ENCODE results near the gene PXN. TPM values are rescaled to one million over a fixed set of nuclear protein-coding genes. Genes with fewer than 3 reads are reported as not detected.

PXN gene
- total RNA-seq, 1 experiment from 2014 or later, result 44.2 TPM

DNA sequence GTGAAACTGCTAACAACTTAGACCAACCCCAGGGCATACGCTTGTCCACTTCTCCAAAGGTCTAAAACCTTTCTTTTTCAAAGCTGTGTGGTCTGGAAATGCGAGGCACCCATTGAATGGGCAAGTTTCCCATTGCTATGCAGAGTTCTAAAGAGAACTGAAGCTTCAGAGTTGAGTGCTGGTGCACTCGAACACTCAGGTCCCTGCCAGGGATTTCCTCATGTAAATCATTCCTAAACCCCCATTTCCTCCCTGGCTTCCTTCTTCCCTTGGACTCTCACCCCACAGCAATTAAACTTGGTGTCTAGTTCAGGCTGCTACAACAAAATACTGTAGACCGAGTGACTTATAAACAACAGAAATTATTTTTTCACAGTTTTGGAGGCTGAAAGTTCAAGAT is 2.2 kb upstream of the PXN start:
- peaks cover 20% of the 10 kb centered on the region for H3K36me3 ChIP-seq
- H3K9me3 ChIP-seq (replicated peaks), result 0 out of 2 replicates have a peak, but pooled peaks cover 4% of the 10 kb centered on the region
- H3K4me1 ChIP-seq (replicated peaks), result peaks cover 27% of the 10 kb centered on the region
- DNase-seq (ENCODE audit: low read depth in 1 of 2, low spot score in 2 of 2), result no peak
- no peak overlapping the region for H3K27ac ChIP-seq
- no peak overlapping the region for H3K4me3 ChIP-seq
- H3K27me3 ChIP-seq (replicated peaks), result no peaks in the 10 kb centered on the region

DNA sequence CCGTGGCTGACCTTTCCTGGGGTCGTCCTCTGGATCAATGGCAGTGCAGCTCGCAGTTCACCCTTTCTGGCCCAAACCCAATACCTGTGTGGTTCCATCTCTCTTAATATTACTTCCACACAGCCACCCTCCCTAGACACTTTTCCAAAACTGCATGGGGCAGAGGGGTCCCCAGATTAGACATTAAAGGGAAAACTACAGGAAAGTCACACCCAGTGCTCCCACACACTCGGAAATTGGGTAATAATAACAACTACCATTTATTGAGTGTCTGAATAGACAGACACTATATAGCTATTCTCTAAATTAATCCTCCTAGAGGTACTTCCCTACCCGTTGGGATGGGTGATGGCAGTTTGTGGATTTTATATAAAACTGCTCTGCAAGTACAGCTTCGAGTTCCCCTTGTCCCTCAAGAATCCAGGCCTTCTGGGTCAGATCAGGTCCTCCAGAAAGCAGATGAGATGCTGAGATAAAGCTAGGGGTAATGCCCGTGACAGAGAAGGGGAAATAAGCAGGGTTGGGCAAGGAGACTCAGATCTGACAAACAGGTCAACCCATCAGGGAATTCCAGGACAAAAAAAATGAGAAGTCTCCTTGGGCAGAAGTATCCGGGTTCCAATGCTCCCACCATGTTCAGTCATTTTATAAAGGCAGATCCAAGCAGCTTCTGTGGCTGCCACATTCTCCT is 795 bp upstream of the PXN start:
- Histone ChIP-seq H3K36me3 (peaks cover 33% of the 10 kb centered on the region), H3K9me3 (replicated peaks) (0 out of 2 replicates have a peak, but pooled peaks cover 4% of the 10 kb centered on the region), H3K27ac (no peak overlapping the region), H3K4me1 (replicated peaks) (peaks cover 40% of the 10 kb centered on the region), H3K4me3 (no peak overlapping the region), H3K27me3 (replicated peaks) (no peaks in the 10 kb centered on the region)
- DNase-seq (ENCODE audit: low read depth in 1 of 2, low spot score in 2 of 2), result no peak

DNA sequence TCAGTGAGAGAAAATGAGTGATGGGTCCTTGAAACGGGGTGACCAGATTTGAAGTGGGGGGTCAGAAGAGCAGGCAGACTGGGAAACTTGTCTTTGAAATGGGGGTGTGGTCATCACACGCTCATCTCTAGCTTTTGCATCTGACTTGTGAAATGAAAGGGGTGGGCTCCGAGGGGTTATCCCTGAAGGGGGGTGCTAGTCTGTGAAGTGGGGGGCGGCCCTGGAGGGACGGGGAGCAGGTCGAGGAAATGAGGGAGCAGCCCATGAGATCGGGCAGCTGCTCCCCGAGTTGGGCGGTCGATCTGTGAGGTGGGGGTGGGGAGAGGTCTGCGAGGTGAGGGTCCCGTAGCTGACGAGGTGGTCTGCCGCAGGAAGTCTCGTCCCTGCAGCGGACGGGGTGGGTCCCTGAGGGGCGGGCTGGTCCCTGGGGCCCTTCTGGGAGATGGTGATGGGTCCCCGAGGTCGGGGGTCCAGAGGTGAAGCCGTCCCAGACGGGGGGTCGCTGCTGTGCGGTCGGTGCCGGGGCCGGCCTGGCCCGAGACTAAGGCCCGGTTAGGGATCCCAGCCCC is 542 bp downstream of the PXN start:
- peak overlapping the region; percentile 83 for H3K27ac ChIP-seq
- peaks cover 36% of the 10 kb centered on the region for H3K36me3 ChIP-seq
- peak overlapping the region; percentile 100 for H3K4me3 ChIP-seq
- H3K9me3 ChIP-seq (replicated peaks), result 0 out of 2 replicates have a peak, but pooled peaks cover 4% of the 10 kb centered on the region
- DNase-seq (ENCODE audit: low read depth in 1 of 2, low spot score in 2 of 2), result no peak
- H3K27me3 ChIP-seq (replicated peaks), result no peaks in the 10 kb centered on the region
- peaks cover 42% of the 10 kb centered on the region for H3K4me1 ChIP-seq (replicated peaks)

DNA sequence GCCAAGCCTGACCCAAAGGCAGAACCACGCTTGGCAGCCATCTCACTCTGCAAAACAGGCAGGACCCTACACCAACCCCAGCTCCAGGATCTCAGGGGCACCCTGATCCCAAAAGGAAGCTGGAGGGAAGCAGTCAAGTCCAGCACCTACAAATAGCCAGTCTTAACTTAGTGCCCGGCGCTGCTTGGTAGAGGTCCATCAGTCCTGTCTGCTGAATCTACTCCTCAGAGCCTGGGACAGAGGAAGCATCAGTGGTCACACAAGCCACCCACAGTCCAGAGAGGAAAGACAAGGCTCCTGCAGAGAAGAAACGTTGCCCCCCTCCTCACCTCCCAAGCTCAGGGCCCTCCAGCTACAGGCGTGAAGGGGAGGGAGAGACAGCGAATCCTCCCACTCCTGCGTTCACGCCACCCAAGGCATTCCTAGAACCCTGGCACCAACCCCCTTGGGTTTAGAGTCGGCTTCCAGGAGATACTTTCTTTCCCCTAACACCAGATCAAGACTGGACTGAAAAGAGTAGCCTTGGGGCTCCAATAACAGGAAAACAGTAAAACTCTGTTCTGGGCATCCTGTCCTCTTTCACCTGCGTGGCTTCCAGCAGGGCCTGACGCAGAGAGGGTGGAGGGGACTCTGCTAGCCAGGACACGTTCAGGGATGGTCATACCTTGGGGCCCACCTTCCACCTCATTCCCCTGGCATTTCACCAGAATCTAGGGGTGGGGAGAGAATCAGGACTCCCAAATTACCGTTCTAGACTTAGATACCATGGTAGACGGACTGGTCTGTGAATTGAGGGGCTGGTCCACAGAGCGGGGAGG is 1.2 kb downstream of the PXN start:
- no peak for DNase-seq (ENCODE audit: low read depth in 1 of 2, low spot score in 2 of 2)
- Histone ChIP-seq H3K9me3 (replicated peaks) (0 out of 2 replicates have a peak, but pooled peaks cover 4% of the 10 kb centered on the region), H3K4me1 (replicated peaks) (peaks cover 49% of the 10 kb centered on the region), H3K27me3 (replicated peaks) (no peaks in the 10 kb centered on the region), H3K36me3 (peaks cover 39% of the 10 kb centered on the region), H3K4me3 (peak overlapping the region; percentile 100), H3K27ac (no peak overlapping the region)

DNA sequence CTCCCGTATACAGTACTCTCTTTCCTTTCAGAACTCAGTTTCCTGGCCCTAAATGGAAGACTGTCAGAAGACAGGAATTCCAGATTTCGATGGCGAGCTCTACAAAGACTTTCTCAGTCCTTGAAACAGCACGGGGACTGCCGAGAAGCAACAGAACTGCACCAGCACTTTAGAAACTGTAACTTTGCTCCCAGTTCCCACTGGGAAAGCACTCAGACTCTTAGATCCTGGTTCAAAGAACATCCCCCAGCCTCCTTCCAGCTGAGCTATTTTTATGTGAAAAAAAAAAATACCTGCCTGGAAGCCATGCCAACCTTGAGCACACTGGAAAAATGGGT is 1.8 kb downstream of the PXN start:
- Histone ChIP-seq H3K4me3 (peak overlapping the region; percentile 100), H3K27me3 (replicated peaks) (no peaks in the 10 kb centered on the region), H3K36me3 (peaks cover 39% of the 10 kb centered on the region), H3K4me1 (replicated peaks) (peaks cover 55% of the 10 kb centered on the region), H3K9me3 (replicated peaks) (0 out of 2 replicates have a peak, but pooled peaks cover 4% of the 10 kb centered on the region), H3K27ac (no peak overlapping the region)
- no peak for DNase-seq (ENCODE audit: low read depth in 1 of 2, low spot score in 2 of 2)

DNA sequence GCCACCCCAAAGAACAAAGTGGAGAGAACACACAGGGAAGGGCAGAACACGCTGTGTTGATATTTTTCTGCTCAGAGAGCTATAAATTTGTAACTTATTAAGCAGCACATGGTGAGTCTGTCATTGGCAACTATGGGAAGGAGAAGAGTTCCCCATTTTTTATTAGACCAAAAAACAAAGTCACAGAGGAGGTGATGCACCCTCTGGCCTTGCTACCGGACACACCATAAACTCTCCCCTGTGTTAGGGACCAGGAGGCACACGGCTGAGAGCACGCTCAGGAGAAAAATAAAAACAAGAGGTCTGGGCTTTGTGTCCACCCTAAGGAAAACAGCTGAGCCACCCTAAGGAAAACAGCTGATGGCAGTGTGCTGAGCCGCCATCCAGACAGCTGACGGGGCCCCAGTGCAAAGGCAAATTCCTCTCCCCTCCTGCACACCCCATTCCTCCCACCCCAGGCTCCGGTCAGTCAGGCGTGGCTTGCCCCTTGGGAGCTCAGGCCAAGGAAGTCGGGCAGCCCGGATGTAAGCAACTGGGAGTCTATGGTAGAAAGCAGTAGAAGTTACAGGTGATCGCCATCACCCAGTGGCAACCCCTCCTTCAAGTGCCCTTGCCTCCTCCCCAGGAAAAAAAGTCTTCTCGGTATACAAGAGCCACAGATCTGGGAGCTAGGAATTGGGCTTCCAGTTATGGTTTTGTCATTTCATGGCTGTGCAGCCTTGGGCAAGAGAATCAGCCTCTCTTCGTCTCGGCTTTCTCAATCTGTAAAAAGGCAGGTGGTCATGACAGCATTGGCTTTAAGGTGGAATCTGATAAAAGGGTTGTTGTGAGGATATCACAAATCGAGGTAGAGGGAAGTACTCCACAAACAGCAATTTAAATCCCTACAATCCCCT is 2.4 kb downstream of the PXN start:
- peaks cover 61% of the 10 kb centered on the region for H3K4me1 ChIP-seq (replicated peaks)
- H3K27me3 ChIP-seq (replicated peaks), result no peaks in the 10 kb centered on the region
- peak overlapping the region; percentile 100 for H3K4me3 ChIP-seq
- DNase-seq (ENCODE audit: low read depth in 1 of 2, low spot score in 2 of 2), result no peak
- H3K9me3 ChIP-seq (replicated peaks), result 0 out of 2 replicates have a peak, but pooled peaks cover 4% of the 10 kb centered on the region
- H3K27ac ChIP-seq, result no peak overlapping the region
- H3K36me3 ChIP-seq, result peaks cover 39% of the 10 kb centered on the region

DNA sequence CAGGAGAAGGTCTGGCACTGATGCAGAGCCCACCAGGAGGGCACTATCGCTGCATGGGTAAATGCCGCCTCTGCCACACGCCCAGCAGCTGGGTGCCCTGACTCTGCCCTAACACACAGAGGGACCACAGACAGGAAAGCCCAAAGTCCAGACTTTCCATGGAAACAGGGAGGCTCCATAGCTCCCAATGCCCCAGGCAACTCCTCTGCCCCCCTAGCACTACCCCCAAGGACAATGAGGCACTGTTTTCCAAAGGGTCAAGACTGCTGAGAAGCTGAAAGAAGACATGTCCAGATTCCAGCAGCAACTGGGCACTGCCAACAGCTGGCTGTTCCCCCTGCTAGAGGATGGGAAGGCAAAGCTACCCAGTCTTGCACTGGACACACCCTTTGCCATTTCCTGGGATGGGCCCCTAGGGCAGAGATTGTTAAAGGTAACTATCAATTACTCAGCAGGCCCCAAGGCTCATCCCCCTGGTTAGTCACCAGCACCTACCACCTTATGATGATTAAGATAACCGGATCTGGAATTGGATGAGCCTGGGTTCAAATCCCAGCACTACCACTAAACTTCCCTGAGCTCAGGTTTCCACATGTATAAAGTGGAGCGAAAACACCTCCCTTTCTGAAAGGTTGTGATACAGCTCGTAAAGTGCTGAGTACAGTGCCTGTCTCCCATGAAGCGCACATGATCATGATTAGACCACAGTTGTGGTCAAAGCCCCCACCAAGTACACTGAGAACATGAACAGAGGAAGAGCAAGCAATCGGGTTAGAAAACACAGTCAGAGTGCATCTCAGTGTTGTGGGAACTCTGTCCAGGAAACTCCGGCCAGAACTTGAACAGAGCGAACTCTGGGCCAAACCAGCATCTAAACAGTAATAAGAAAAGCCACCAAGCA is 3.3 kb downstream of the PXN start:
- Histone ChIP-seq H3K4me1 (replicated peaks) (peaks cover 70% of the 10 kb centered on the region), H3K9me3 (replicated peaks) (0 out of 2 replicates have a peak, but pooled peaks cover 4% of the 10 kb centered on the region), H3K27ac (no peak overlapping the region), H3K4me3 (no peak overlapping the region), H3K36me3 (peaks cover 39% of the 10 kb centered on the region), H3K27me3 (replicated peaks) (no peaks in the 10 kb centered on the region)
- DNase-seq (ENCODE audit: low read depth in 1 of 2, low spot score in 2 of 2), result no peak

DNA sequence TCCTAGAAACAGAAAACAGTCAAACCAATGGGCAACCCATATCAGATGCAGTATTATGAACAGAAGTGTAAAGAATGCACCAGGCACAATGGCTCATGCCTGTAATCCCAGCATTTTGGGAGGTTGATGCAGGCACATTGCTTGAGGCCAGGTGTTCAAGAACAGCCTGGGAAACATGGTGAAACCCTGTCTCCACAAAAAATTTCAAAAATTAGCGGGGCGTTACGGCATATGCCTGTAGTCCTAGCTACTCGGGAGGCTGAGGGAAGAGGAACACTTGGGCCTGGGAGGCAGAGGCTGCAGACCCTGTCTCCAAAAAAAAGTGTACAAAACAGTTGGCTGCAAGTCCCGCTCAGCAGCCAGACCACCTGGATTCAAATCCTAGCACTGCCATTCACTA is 4.9 kb downstream of the PXN start:
- H3K9me3 ChIP-seq (replicated peaks), result 0 out of 2 replicates have a peak, but pooled peaks cover 4% of the 10 kb centered on the region
- no peak overlapping the region for H3K4me3 ChIP-seq
- H3K27ac ChIP-seq, result no peak overlapping the region
- DNase-seq (ENCODE audit: low read depth in 1 of 2, low spot score in 2 of 2), result no peak
- H3K4me1 ChIP-seq (replicated peaks), result peaks cover 80% of the 10 kb centered on the region
- no peaks in the 10 kb centered on the region for H3K27me3 ChIP-seq (replicated peaks)
- H3K36me3 ChIP-seq, result peaks cover 39% of the 10 kb centered on the region

DNA sequence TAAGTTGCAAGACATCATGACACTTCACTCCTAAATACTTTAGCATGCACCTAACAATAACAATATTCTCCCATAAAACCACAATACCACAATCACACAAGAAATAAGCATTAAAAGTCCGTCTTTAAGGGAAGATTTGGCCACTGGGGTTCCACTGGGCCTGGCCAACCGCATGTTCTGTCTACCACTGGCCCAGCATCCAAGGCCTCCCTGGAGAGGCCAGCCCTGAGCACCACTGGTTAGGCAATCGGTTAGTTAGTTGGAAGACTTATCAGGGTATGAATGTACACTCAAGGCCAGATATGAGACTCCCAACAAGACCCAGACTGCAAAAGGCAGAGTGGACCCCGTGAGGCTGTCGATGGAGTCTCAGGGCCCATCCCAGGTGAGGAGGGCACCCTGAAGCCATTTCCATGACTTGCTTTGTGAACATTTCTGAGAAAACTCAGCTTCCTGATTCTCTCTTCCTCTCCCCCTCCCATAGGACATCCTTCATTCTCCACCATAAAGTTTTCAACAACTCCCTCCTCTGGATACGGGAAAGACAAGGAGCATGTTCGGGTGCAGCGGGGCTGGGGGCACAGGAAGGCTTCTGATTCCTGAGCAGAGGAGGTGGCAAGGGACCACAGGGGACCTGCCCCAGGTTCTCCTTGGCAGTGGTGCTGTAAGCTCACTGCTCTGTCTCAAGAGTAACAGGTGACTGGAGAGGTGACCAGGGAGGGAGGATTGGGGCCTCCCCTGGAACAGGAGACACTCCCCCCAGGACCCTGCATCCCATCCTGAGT is 5.9 kb downstream of the PXN start:
- DNase-seq (ENCODE audit: low read depth in 1 of 2, low spot score in 2 of 2), result no peak
- no peaks in the 10 kb centered on the region for H3K9me3 ChIP-seq (replicated peaks)
- H3K27ac ChIP-seq, result no peak overlapping the region
- H3K27me3 ChIP-seq (replicated peaks), result no peaks in the 10 kb centered on the region
- H3K36me3 ChIP-seq, result peaks cover 41% of the 10 kb centered on the region
- H3K4me1 ChIP-seq (replicated peaks), result peaks cover 75% of the 10 kb centered on the region
- H3K4me3 ChIP-seq, result no peak overlapping the region

DNA sequence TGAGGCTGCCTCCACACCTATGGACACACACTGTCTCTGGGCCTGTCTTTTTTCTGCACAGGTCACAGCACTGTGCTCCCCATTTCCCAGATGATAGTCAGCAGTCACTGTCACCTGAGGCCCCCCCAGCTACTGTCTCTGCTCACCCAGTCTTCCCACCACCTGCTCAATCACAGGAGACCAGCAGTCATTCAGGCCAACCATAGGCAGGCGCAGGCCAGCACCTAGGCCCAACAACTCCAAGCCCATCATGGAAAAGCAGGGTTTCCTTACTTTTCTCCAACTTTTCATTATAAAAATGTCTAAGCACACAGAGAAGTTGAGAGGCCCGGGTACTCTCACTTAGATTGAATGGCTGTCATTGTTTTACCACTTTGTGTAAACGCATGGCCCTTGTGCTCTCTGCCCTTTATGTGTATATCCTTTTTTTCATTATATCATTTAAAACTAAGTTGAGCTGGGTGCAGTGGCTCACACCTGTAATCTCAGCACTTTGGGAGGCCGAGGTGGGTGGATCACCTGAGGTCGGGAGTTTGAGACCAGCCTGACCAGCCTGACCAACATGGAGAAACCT is 7.1 kb downstream of the PXN start:
- no peak overlapping the region for H3K27ac ChIP-seq
- H3K9me3 ChIP-seq (replicated peaks), result no peaks in the 10 kb centered on the region
- H3K4me3 ChIP-seq, result no peak overlapping the region
- DNase-seq (ENCODE audit: low read depth in 1 of 2, low spot score in 2 of 2), result no peak
- no peaks in the 10 kb centered on the region for H3K27me3 ChIP-seq (replicated peaks)
- peaks cover 39% of the 10 kb centered on the region for H3K36me3 ChIP-seq
- peaks cover 63% of the 10 kb centered on the region for H3K4me1 ChIP-seq (replicated peaks)

DNA sequence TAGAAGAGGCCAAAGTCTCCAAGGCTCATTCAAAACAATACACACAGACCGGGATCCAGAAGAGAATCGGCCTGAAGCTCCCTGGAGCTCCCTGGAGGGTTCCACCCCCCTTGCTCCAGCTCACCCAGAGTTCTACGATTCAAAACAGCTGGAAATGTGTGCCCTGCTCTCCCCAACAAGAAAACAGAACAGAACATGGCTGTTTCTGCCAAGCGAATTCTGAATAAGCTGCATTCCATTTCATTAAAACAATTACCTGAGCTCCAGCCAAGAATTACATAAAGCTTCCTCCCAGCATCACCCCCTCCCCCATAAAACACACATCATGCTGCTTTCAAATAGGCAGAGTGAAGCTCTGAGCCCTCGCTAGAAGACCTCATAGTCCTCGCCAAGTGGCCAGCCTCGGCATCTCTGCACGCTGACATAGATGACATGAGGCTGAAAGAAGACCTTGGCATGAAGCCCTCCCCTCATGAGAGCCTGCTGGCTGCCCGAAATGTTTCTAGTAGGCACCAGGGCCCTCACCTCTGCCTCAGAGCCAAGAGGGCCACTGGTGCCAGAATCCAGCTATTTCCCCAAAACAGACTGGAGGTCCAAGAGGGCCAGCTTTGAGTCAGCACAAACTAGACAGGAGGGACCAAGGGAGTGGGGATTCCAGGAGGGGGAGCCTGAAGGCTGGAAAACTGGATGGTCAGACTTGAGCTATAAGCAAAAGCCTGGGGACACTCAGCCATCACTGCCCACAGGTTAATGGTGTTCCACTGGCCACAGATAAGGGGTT is 8.3 kb downstream of the PXN start:
- peak; percentile 87 to 92 for DNase-seq (ENCODE audit: low read depth in 1 of 2, low spot score in 2 of 2)
- Histone ChIP-seq H3K36me3 (peaks cover 32% of the 10 kb centered on the region), H3K4me3 (no peak overlapping the region), H3K27me3 (replicated peaks) (no peaks in the 10 kb centered on the region), H3K9me3 (replicated peaks) (no peaks in the 10 kb centered on the region), H3K4me1 (replicated peaks) (peaks cover 58% of the 10 kb centered on the region), H3K27ac (peak overlapping the region; percentile 33)

Data from SJSA1 (cell line).